WTC11 (cell line): ENCODE measurements around the gene RASL10A. TPM values are rescaled to one million over a fixed set of nuclear protein-coding genes. Genes with fewer than 3 reads are reported as not detected.
"Not testable (repeated sequence)": the region's sequence is repeated elsewhere in the genome, so short reads cannot be mapped to it uniquely, and the experiment has no call there.

Source experiments
- ATAC-seq: fragments of 200-7000 bp; cut with Tn5 transposase; 2 replicates; pipeline ENCODE4 v1.10.0; 2021; ENCODE audit warnings: mild to moderate bottlenecking, moderate library complexity
- CTCF ChIA-PET: fragments of 300-600 bp; sonication (Branson Sonifier 250); formaldehyde crosslinking; loops from one replicate; lab custom pipeline; 2021; ENCODE audit warnings: antibody characterized with exemption; lab: Charles Lee
- POLR2A ChIA-PET: fragments of 350-600 bp; sonication (Branson Sonifier 250); formaldehyde crosslinking; loops from one replicate; lab custom pipeline; 2021; ENCODE audit warnings: antibody characterized with exemption; lab: Charles Lee
- DNase-seq: peaks from one replicate; pipeline ENCODE4 v3.0.0; 2021; ENCODE audit warnings: low spot score
- H3K27ac Mint-ChIP-seq: 2 replicates; pipeline ENCODE4 v1.8.0; 2021; ENCODE audit warnings: mixed read lengths
- H3K27me3 Mint-ChIP-seq: 2 replicates; pipeline ENCODE4 v1.8.0; 2021; ENCODE audit warnings: low read depth, mild to moderate bottlenecking, moderate library complexity, mixed read lengths
- H3K36me3 Mint-ChIP-seq: 2 replicates; pipeline ENCODE4 v1.8.0; 2021; ENCODE audit warnings: mixed read lengths
- H3K4me1 Mint-ChIP-seq: 2 replicates; pipeline ENCODE4 v1.8.0; 2022; ENCODE audit warnings: mixed read lengths
- H3K4me3 Mint-ChIP-seq: 2 replicates; pipeline ENCODE4 v1.8.0; 2021; ENCODE audit warnings: mild to moderate bottlenecking, moderate library complexity, mixed read lengths
- H3K9me3 Mint-ChIP-seq: 2 replicates; pipeline ENCODE4 v1.8.0; 2021; ENCODE audit warnings: mixed read lengths
- ATF1 ChIP-seq: sonication (generic); formaldehyde crosslinking; IDR thresholded peaks from 2 replicates; pipeline ENCODE4 v1.8.1; 2023; ENCODE audit warnings: mild to moderate bottlenecking, moderate library complexity, missing genetic modification reagents
- CDX4 ChIP-seq: fragments of 250-450 bp; sonication (Bioruptor Pico); IDR thresholded peaks from 2 replicates; pipeline ENCODE4 v1.9.0; 2021; ENCODE audit warnings: moderate library complexity, mild to moderate bottlenecking, inconsistent platforms, borderline replicate concordance
- ELF4 ChIP-seq: sonication (generic); formaldehyde crosslinking; IDR thresholded peaks from 2 replicates; pipeline ENCODE4 v1.8.1; 2022; ENCODE audit warnings: low read depth, mild to moderate bottlenecking, moderate library complexity, missing genetic modification reagents
- EMX1 ChIP-seq: fragments of 250-450 bp; sonication (Bioruptor Pico); IDR thresholded peaks from 2 replicates; pipeline ENCODE4 v1.8.0; 2021; ENCODE audit warnings: mild to moderate bottlenecking
- ERG ChIP-seq: fragments of 250-450 bp; sonication (Bioruptor Pico); IDR thresholded peaks from 2 replicates; pipeline ENCODE4 v1.8.0; 2021; ENCODE audit warnings: mild to moderate bottlenecking
- FOXK1 ChIP-seq: sonication (generic); formaldehyde crosslinking; IDR thresholded peaks from 2 replicates; pipeline ENCODE4 v1.8.0; 2022; ENCODE audit warnings: mild to moderate bottlenecking, moderate library complexity, missing genetic modification reagents
- FOXP1 ChIP-seq: sonication (generic); formaldehyde crosslinking; IDR thresholded peaks from 2 replicates; pipeline ENCODE4 v1.8.0; 2022; ENCODE audit warnings: missing genetic modification reagents, mild to moderate bottlenecking, moderate library complexity, borderline replicate concordance
- FOXP4 ChIP-seq: sonication (generic); formaldehyde crosslinking; IDR thresholded peaks from 2 replicates; pipeline ENCODE4 v1.8.0; 2022; ENCODE audit warnings: mild to moderate bottlenecking, missing genetic modification reagents
- HMGA2 ChIP-seq: fragments of 250-450 bp; sonication (Bioruptor Pico); IDR thresholded peaks from 2 replicates; pipeline ENCODE4 v1.4.0; 2021; ENCODE audit warnings: mild to moderate bottlenecking, moderate library complexity
- IRF1 ChIP-seq: sonication (generic); formaldehyde crosslinking; IDR thresholded peaks from 2 replicates; pipeline ENCODE4 v1.8.0; 2023; ENCODE audit warnings: missing genetic modification reagents
- MAX ChIP-seq: sonication (generic); formaldehyde crosslinking; IDR thresholded peaks from 2 replicates; pipeline ENCODE4 v1.8.0; 2022; ENCODE audit warnings: mild to moderate bottlenecking, missing genetic modification reagents
- NR1H2 ChIP-seq: sonication (generic); formaldehyde crosslinking; IDR thresholded peaks from 2 replicates; pipeline ENCODE4 v1.9.0; 2021; ENCODE audit warnings: mild to moderate bottlenecking, moderate library complexity, missing genetic modification reagents
- OVOL2 ChIP-seq: fragments of 250-450 bp; sonication (Bioruptor Pico); IDR thresholded peaks from 2 replicates; pipeline ENCODE4 v1.9.0; 2021; ENCODE audit warnings: mild to moderate bottlenecking, borderline replicate concordance
- PRDM15 ChIP-seq: sonication (generic); formaldehyde crosslinking; IDR thresholded peaks from 2 replicates; pipeline ENCODE4 v1.8.0; 2022; ENCODE audit warnings: missing genetic modification reagents
- TEAD1 ChIP-seq: sonication (generic); formaldehyde crosslinking; IDR thresholded peaks from 2 replicates; pipeline ENCODE4 v1.8.0; 2022; ENCODE audit warnings: mild to moderate bottlenecking, missing genetic modification reagents
- TEAD4 ChIP-seq: sonication (generic); formaldehyde crosslinking; IDR thresholded peaks from 2 replicates; pipeline ENCODE4 v1.8.0; 2022; ENCODE audit warnings: mild to moderate bottlenecking, missing genetic modification reagents
- ZNF317 ChIP-seq: sonication (generic); formaldehyde crosslinking; IDR thresholded peaks from 2 replicates; pipeline ENCODE4 v1.8.1; 2023; ENCODE audit warnings: low read depth, mild to moderate bottlenecking, moderate library complexity, missing genetic modification reagents, borderline replicate concordance
- ZNF396 ChIP-seq: fragments of 250-450 bp; sonication (Bioruptor Pico); IDR thresholded peaks from 2 replicates; pipeline ENCODE4 v1.8.0; 2021; ENCODE audit warnings: mild to moderate bottlenecking, moderate library complexity, borderline replicate concordance
- total RNA-seq: library from RNA; stranded (reverse); gene quantifications from 3 replicates; pipeline ENCODE4 v1.2.3, GENCODE V29; 2021

RASL10A gene
- total RNA-seq, 1 experiment from 2014 or later: 1.6 TPM

GRCh38 chr22:29359469-29359868, 44.0 kb upstream of the RASL10A start (continued):
- TF ChIP-seq MAX (CRISPR knock-in tag) (no peak), ERG (CRISPR knock-in tag) (no peak), ZNF317 (CRISPR knock-in tag) (no peak)

- H3K27ac Mint-ChIP-seq, DNase-seq, POLR2A ChIA-PET, ATAC-seq, H3K9me3 Mint-ChIP-seq, H3K4me1 Mint-ChIP-seq, H3K4me3 Mint-ChIP-seq, H3K27me3 Mint-ChIP-seq: not testable (repeated sequence)
- CTCF ChIA-PET: interaction anchor here (0.9 to 2.0 kb wide), 3 partner anchors 13 to 50 kb away, joined by 4 to 6 read pairs (median 4); no protein-coding TSS in a partner anchor
- H3K36me3 Mint-ChIP-seq: peaks cover 37% of the 10 kb centered on the region
Observed at GRCh38 chr22:29357193-29357890, 41.8 kb upstream of the RASL10A start.

GRCh38 chr22:29353860-29354259, 38.4 kb upstream of the RASL10A start:
- DNase-seq (no peak), ATAC-seq (no peak)
- H3K9me3 Mint-ChIP-seq: no peaks in the 10 kb centered on the region
- TF ChIP-seq ELF4 (CRISPR knock-in tag) (no peak), ZNF396 (CRISPR knock-in tag) (no peak), FOXP4 (CRISPR knock-in tag) (no peak), CDX4 (CRISPR knock-in tag) (no peak), NR1H2 (CRISPR knock-in tag) (no peak), HMGA2 (CRISPR knock-in tag) (no peak), PRDM15 (no peak), TEAD4 (CRISPR knock-in tag) (no peak), IRF1 (no peak), EMX1 (no peak), ATF1 (CRISPR knock-in tag) (no peak), ERG (CRISPR knock-in tag) (no peak), FOXK1 (no peak), OVOL2 (no peak), TEAD1 (CRISPR knock-in tag) (no peak), FOXP1 (CRISPR knock-in tag) (no peak)
- H3K36me3 Mint-ChIP-seq: peaks cover 49% of the 10 kb centered on the region
- no peak overlapping the region for H3K27ac Mint-ChIP-seq
- no peak overlapping the region for H3K4me3 Mint-ChIP-seq
- CTCF ChIA-PET: interaction anchor here (0.5 to 0.6 kb wide), 2 partner anchors 46 to 50 kb away, joined by 3 read pairs; no protein-coding TSS in a partner anchor
- POLR2A ChIA-PET: no interaction called here
- no peaks in the 10 kb centered on the region for H3K4me1 Mint-ChIP-seq
- H3K27me3 Mint-ChIP-seq: no peaks in the 10 kb centered on the region
